ENCODE measurements around the gene NUB1.
A peak's percentile ranks its signal among the peaks of the same experiment; 100 is the strongest.

NUB1 gene

GRCh38 chr7:151416941-151417315, 75.3 kb downstream of the NUB1 start:
- peaks cover 4% of the 10 kb centered on the region for H3K36me3 Mint-ChIP-seq
- H3K27ac Mint-ChIP-seq, result no peak overlapping the region

DNA sequence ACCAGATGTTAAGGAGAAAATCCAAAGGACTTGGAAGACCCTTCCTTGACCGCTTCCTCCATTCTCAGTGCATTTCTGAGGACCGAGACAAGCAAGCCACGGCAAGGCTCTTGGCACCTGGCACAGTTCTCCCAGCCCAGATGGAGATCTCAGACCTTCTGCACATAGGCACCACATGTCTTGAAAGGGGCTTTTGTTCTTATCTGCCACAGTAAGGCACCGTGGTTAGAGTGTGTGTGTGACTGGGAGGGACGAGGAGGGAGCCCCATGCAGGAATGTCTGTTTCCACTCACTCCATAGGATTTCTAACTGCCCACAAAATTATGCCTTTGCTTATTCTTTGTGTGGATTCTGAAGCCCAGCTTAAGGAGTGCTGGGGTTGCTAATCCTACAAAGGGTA, 78.5 kb downstream of the NUB1 start:
- Mint-ChIP-seq H3K9me3 (ENCODE audit: low read depth) (no peaks in the 10 kb centered on the region), H3K27me3 (no peaks in the 10 kb centered on the region), H3K36me3 (peaks cover 4% of the 10 kb centered on the region)

More at GRCh38 chr7:151416941-151417315, 75.3 kb downstream of the NUB1 start:
- Mint-ChIP-seq H3K4me1 (ENCODE audit: low read depth) (peaks cover 22% of the 10 kb centered on the region), H3K9me3 (ENCODE audit: low read depth) (no peaks in the 10 kb centered on the region), H3K27me3 (no peaks in the 10 kb centered on the region), H3K4me3 (no peak overlapping the region)

GRCh38 chr7:151422212-151422611, 80.6 kb downstream of the NUB1 start:
- peaks cover 2% of the 10 kb centered on the region for H3K36me3 Mint-ChIP-seq
- no peaks in the 10 kb centered on the region for H3K27me3 Mint-ChIP-seq
- H3K27ac Mint-ChIP-seq, result no peak overlapping the region
- peaks cover 3% of the 10 kb centered on the region for H3K4me1 Mint-ChIP-seq (ENCODE audit: low read depth)
- no peak overlapping the region for H3K4me3 Mint-ChIP-seq
- no peaks in the 10 kb centered on the region for H3K9me3 Mint-ChIP-seq (ENCODE audit: low read depth)

More for the DNA sequence above, 78.5 kb downstream of the NUB1 start:
- H3K4me1 Mint-ChIP-seq (ENCODE audit: low read depth), result peaks cover 2% of the 10 kb centered on the region
- H3K27ac Mint-ChIP-seq, result no peak overlapping the region
- no peak overlapping the region for H3K4me3 Mint-ChIP-seq

DNA sequence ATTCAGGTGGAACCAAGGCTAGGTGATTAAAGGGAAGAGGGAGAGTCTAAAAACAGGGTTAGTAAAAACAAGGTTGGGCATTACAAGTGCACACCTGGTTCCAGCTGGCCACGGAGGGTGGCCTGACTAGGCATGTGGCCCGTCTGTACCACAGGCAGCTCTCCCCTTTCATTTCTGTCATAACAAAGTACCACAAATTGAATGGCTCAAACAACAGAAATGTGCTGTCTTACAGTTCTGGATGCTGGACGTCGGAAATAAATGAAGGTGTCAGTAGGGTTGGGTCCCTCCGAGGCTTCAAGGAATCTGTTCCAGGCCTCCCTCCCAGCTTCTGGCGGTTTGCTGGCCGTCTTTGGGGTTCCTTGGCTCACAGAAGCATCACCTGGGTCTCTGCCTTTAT, 81.6 kb downstream of the NUB1 start:
- Mint-ChIP-seq H3K36me3 (peaks cover 2% of the 10 kb centered on the region), H3K9me3 (ENCODE audit: low read depth) (no peaks in the 10 kb centered on the region), H3K4me3 (no peak overlapping the region), H3K27ac (no peak overlapping the region), H3K27me3 (no peaks in the 10 kb centered on the region), H3K4me1 (ENCODE audit: low read depth) (peaks cover 12% of the 10 kb centered on the region)

GRCh38 chr7:151423936-151424335, 82.3 kb downstream of the NUB1 start:
- no peak overlapping the region for H3K4me3 Mint-ChIP-seq

GRCh38 chr7:151424799-151425198, 83.2 kb downstream of the NUB1 start:
- H3K36me3 Mint-ChIP-seq, result peaks cover 2% of the 10 kb centered on the region
- no peak overlapping the region for H3K4me3 Mint-ChIP-seq
- H3K27ac Mint-ChIP-seq, result no peak overlapping the region
- no peaks in the 10 kb centered on the region for H3K27me3 Mint-ChIP-seq
- no peaks in the 10 kb centered on the region for H3K9me3 Mint-ChIP-seq (ENCODE audit: low read depth)
- H3K4me1 Mint-ChIP-seq (ENCODE audit: low read depth), result peaks cover 28% of the 10 kb centered on the region

More at GRCh38 chr7:151423936-151424335, 82.3 kb downstream of the NUB1 start:
- peak overlapping the region; percentile 3 for H3K27ac Mint-ChIP-seq
- peaks cover 19% of the 10 kb centered on the region for H3K4me1 Mint-ChIP-seq (ENCODE audit: low read depth)
- no peaks in the 10 kb centered on the region for H3K9me3 Mint-ChIP-seq (ENCODE audit: low read depth)
- H3K36me3 Mint-ChIP-seq, result peaks cover 2% of the 10 kb centered on the region
- no peaks in the 10 kb centered on the region for H3K27me3 Mint-ChIP-seq

- peaks cover 36% of the 10 kb centered on the region for H3K4me1 Mint-ChIP-seq (ENCODE audit: low read depth)
- no peaks in the 10 kb centered on the region for H3K27me3 Mint-ChIP-seq
Measured at GRCh38 chr7:151425670-151426440, 84.2 kb downstream of the NUB1 start.

DNA sequence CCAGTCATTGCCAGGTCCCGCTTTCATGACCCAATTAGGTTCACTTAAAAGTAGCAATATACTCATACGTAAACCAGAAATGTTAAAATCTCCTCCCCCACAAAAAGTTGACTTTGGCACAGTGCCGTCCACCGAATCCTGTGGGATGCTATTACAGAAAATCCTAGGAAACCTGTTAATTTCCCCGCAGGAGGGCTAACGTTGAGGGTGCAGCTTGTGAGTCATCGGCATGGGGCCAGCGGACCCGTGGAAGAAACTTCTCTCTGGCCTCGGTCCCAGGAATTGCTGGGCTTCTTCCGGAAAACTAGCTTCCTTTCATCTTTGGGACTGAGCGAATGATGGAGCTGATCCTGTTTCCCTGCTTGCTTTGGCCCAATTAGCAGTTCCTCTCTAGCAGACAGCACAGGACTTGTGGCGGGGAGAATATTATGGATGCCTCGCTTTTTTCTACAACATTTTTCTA, 84.9 kb downstream of the NUB1 start:
- Mint-ChIP-seq H3K4me3 (no peak overlapping the region), H3K27ac (no peak overlapping the region), H3K4me1 (ENCODE audit: low read depth) (peaks cover 41% of the 10 kb centered on the region), H3K9me3 (ENCODE audit: low read depth) (no peaks in the 10 kb centered on the region), H3K27me3 (no peaks in the 10 kb centered on the region), H3K36me3 (no peaks in the 10 kb centered on the region)

More at GRCh38 chr7:151425670-151426440, 84.2 kb downstream of the NUB1 start:
- H3K4me3 Mint-ChIP-seq, result no peak overlapping the region
- H3K9me3 Mint-ChIP-seq (ENCODE audit: low read depth), result no peaks in the 10 kb centered on the region
- H3K27ac Mint-ChIP-seq, result no peak overlapping the region
- no peaks in the 10 kb centered on the region for H3K36me3 Mint-ChIP-seq

DNA sequence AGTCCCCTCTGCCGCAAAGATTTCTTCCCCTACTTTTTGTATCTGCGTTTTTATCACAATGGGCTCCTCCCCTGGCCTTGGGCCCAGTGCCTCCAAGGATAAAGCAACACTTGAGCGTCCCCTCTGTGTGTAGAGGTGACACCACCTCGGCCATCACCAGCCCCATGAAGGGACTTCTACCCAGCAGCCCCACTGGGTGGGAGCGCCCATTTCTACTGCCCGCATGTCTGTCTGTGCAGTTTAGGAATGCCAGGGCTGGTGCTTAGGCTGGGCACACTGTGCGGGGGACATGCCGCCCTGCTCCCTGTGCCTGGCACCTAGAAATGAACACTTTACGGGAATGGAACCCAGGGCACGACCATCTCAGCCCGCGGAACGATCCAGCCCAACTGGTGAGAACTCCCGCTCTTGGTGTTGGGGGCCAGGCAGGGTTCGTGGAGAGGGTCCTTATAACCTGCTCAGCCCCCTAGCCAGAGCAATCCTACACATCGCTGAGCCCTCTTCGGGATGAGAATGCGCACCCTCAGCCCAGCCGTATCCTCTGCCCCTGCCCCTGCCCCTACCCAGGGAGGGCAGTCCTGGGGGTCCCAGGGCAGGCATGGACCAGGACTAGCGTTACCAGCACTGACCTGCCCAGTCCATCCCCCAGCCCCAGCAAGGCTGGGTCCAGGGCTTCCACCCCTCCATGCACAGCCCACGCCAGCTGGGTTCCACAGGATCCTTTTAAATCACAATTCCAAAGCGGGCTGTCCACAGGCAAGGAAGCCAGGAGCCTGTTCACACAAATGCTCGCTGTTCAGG, 85.5 kb downstream of the NUB1 start:
- Mint-ChIP-seq H3K4me3 (no peak overlapping the region), H3K9me3 (ENCODE audit: low read depth) (no peaks in the 10 kb centered on the region), H3K36me3 (no peaks in the 10 kb centered on the region), H3K4me1 (ENCODE audit: low read depth) (peaks cover 47% of the 10 kb centered on the region), H3K27me3 (no peaks in the 10 kb centered on the region), H3K27ac (peak overlapping the region; percentile 34)

GRCh38 chr7:151427705-151428377, 86.2 kb downstream of the NUB1 start:
- no peaks in the 10 kb centered on the region for H3K36me3 Mint-ChIP-seq
- H3K9me3 Mint-ChIP-seq (ENCODE audit: low read depth), result no peaks in the 10 kb centered on the region
- peak overlapping the region; percentile 58 for H3K27ac Mint-ChIP-seq
- H3K27me3 Mint-ChIP-seq, result no peaks in the 10 kb centered on the region
- H3K4me1 Mint-ChIP-seq (ENCODE audit: low read depth), result peaks cover 52% of the 10 kb centered on the region
- H3K4me3 Mint-ChIP-seq, result peak overlapping the region; percentile 62

All from activated naive CD8-positive, alpha-beta T cell (primary cell).